ENCODE measurements around the gene RAB6B. TPM values are rescaled to one million over a fixed set of nuclear protein-coding genes. Genes with fewer than 3 reads are reported as not detected.

Gene RAB6B
- total and polyA plus RNA-seq, 7 donors: 0.93 to 3.8 (median 2.0) TPM

DNA sequence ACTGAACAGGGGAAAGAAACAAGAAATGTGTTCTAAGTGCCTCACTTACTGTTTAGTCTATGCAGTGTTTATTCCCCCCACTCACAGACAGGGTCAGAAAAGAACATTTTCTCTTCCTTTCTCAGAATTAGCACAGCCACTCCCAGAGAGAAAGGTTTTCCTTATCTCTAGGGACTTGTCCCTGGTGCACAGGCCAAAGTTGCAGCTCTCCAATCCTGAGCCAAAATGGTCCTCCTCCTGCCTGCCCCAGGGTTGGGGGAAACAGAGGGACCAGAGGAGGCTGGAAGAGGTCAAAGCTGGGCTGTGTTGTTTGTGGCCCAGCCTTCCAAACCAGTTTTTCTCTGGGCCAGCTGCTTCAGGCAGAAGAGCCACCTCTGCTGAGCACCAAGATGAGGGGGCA lies 12.0 kb downstream of the RAB6B start:
- Histone ChIP-seq H3K36me3 (ENCODE audit: insufficient read depth in 1 of 2, low read depth in 1 of 2) (no peaks in the 10 kb centered on the region), H3K27ac (no peak overlapping the region), H3K27me3 (ENCODE audit: insufficient read depth in 3 of 3, low read length in 2 of 3) (peaks cover 0 to 5% (median 0%) of the 10 kb centered on the region in 3 donors), H3K4me1 (no peaks in the 10 kb centered on the region), H3K9me3 (no peaks in the 10 kb centered on the region), H3K4me3 (no peak overlapping the region)
- intact Hi-C loops (cut with DNase I): no loop called here
- TF ChIP-seq, protein P1, sequence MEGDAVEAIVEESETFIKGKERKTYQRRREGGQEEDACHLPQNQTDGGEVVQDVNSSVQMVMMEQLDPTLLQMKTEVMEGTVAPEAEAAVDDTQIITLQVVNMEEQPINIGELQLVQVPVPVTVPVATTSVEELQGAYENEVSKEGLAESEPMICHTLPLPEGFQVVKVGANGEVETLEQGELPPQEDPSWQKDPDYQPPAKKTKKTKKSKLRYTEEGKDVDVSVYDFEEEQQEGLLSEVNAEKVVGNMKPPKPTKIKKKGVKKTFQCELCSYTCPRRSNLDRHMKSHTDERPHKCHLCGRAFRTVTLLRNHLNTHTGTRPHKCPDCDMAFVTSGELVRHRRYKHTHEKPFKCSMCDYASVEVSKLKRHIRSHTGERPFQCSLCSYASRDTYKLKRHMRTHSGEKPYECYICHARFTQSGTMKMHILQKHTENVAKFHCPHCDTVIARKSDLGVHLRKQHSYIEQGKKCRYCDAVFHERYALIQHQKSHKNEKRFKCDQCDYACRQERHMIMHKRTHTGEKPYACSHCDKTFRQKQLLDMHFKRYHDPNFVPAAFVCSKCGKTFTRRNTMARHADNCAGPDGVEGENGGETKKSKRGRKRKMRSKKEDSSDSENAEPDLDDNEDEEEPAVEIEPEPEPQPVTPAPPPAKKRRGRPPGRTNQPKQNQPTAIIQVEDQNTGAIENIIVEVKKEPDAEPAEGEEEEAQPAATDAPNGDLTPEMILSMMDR (IDR thresholded peaks at IDR 0.05): no peak
- no peak for DNase-seq
- no peak for ATAC-seq

DNA sequence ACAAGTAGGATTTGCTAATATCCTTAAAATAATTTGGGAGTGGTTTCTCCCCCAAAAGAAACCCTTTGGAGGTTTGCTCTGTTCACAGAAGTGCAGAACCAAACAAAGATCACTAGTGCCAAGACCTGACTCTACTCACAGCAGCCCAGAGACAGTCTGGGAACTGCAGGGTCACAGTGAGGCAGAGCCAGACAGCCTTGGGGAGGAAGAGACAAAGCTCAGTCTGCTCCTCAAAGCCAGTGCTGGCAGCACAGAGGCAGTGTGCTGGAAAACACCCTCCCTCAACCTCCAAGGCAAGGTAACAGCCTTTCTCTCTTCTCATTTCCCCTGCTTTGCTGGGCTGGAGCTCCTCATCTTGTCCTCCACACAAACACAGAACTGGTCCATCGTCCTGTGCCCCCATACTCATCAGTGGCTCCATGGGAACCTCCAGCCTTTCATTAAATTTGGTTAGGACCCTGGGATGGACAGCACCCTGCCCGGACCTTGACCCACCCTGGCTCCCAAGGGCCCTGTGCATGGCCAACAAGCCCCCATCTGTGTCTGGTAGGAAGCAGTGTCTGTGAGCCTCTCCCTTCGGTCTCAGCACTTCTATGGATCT lies 12.6 kb downstream of the RAB6B start:
- H3K4me3 ChIP-seq: no peak overlapping the region
- no peak for ATAC-seq
- WGBS, 3 donors: 64 to 76% (median 74%) methylated on average over 3 of the region's 3 CpGs
- no peaks in the 10 kb centered on the region for H3K4me1 ChIP-seq
- H3K27me3 ChIP-seq (ENCODE audit: insufficient read depth in 3 of 3, low read length in 2 of 3): peaks cover 0 to 5% (median 0%) of the 10 kb centered on the region in 3 donors
- DNase-seq: no peak
- intact Hi-C loops (cut with DNase I): no loop called here
- no peaks in the 10 kb centered on the region for H3K9me3 ChIP-seq
- H3K27ac ChIP-seq: no peak overlapping the region
- no peaks in the 10 kb centered on the region for H3K36me3 ChIP-seq (ENCODE audit: insufficient read depth in 1 of 2, low read depth in 1 of 2)
- TF ChIP-seq, protein P1 (IDR thresholded peaks at IDR 0.05): no peak

DNA sequence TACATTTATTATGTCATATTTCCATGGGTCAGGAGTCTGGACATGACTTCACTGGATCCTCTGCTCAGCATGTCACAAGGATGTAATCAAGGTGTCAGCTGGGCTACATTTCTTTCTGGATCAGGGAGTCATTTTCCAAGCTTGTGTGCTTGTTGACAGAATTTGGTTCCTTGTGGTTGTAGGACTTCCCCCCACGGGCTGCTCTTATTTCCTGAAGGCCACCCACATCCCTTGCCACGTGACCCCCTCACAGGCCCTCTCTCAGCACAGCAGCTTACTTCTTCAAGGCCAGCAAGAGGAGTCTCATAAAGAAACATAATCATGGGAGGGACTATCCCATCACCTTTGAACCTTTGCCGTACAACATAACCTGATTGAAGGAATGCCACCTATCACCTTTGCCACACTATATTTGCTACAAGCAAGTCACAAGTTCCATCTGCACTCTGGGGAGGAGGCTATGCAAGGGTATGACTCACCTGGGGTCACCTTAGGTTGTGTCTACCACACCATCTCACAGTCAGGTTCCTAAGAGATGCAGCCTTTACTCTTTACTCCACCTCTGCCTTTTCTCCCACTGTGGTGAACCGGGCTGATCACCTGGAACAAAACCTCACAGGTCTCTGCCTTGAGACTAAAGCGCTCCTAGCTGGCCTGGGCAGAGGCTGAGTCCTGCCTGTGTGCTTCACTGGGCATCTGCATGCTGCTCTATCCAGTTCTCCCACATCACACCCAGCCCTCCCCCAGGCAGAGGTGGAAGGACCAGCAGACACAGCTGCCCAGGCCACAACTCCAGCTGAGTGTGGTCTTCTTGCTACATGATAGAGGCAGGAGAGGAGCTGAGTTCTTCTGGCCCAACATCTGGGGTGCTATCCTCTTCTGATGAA lies 13.5 kb downstream of the RAB6B start:
- intact Hi-C loops (cut with DNase I): no loop called here
- TF ChIP-seq, protein P1 (IDR thresholded peaks at IDR 0.05): no peak
- H3K27ac ChIP-seq: no peak overlapping the region
- H3K9me3 ChIP-seq: no peaks in the 10 kb centered on the region
- 75 to 82% (median 80%) methylated on average over 5 of the region's 5 CpGs for WGBS, 3 donors
- ATAC-seq (no peak), DNase-seq (no peak)
- no peak overlapping the region for H3K4me3 ChIP-seq
- H3K27me3 ChIP-seq (ENCODE audit: insufficient read depth in 3 of 3, low read length in 2 of 3): peaks cover 0 to 5% (median 0%) of the 10 kb centered on the region in 3 donors
- no peaks in the 10 kb centered on the region for H3K36me3 ChIP-seq (ENCODE audit: insufficient read depth in 1 of 2, low read depth in 1 of 2)
- no peaks in the 10 kb centered on the region for H3K4me1 ChIP-seq

DNA sequence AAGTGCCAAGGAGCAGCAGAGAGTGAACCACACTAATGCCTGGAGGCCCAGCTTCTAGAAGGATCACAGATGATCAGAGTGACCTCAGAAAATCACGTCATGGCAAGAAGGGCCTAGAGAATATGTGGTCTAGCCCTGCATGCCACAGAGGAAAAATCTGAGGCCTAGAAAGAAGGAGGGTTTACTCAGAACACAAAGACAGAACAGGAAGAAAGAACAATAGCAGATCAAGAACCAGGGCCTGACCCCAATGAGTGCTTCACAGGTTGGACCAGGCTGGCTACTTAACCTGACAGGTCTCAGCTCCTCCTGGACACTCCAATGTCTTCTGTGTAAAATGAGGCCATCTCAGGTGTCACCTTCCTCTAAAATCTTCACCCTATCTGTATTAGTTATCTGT lies 14.2 kb downstream of the RAB6B start:
- peaks cover 0 to 5% (median 0%) of the 10 kb centered on the region in 3 donors for H3K27me3 ChIP-seq (ENCODE audit: insufficient read depth in 3 of 3, low read length in 2 of 3)
- 81 to 85% (median 83%) methylated on average over 1 of the region's 1 CpG for WGBS, 3 donors
- ATAC-seq: no peak
- H3K9me3 ChIP-seq: no peaks in the 10 kb centered on the region
- DNase-seq: no peak
- TF ChIP-seq, protein P1 (IDR thresholded peaks at IDR 0.05): no peak
- no peaks in the 10 kb centered on the region for H3K4me1 ChIP-seq
- H3K4me3 ChIP-seq: no peak overlapping the region
- no peak overlapping the region for H3K27ac ChIP-seq
- no peaks in the 10 kb centered on the region for H3K36me3 ChIP-seq (ENCODE audit: insufficient read depth in 1 of 2, low read depth in 1 of 2)
- intact Hi-C loops (cut with DNase I): no loop called here
